HG02885 (cell line): ENCODE data around the gene CWF19L2.

Experiments
- ATAC-seq: cut with Tn5 transposase; IDR thresholded peaks from one replicate; pipeline ENCODE4 v1.9.1; 2021; ENCODE audit warnings: mild to moderate bottlenecking; ENCODE audit not compliant: unreplicated experiment, poor library complexity

CWF19L2 gene

DNA sequence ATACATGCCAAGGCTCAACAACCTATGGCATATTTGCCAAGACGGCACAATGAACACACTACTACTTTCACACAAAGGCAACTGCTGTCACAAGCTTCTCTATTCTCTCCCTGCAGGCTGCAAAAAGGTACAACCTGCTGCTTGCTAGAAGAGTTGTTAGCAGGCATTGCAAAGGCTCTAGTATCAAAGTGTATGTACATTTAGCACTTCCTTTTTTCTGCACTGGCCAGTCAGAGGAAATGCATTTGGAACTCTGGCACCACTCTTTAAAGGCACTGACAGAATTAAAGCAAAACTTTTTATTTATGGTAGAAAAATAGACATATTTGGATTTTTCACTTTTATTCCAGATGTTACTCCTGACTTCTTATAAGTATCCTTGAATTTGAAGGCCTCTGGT lies 125.9 kb downstream of the CWF19L2 start:
- no peak for ATAC-seq

DNA sequence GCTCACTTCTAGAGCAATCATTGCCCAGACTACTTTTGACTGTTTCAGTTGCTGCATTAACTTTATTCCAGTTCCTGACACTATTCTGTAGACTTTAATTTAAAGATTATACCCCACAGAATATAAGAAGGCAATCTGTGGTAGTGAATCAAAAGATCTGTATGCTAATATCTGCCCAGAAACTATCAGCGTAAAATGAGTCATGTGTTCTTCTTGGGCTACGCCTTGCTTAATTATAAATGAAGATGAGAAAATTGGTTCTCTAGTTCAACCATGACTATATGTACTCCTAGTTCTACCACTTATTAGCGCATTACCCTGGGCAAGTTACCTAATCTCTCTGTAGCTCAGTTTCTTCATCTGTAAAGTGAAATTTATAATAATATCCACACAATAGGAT lies 128.5 kb downstream of the CWF19L2 start:
- no peak for ATAC-seq

DNA sequence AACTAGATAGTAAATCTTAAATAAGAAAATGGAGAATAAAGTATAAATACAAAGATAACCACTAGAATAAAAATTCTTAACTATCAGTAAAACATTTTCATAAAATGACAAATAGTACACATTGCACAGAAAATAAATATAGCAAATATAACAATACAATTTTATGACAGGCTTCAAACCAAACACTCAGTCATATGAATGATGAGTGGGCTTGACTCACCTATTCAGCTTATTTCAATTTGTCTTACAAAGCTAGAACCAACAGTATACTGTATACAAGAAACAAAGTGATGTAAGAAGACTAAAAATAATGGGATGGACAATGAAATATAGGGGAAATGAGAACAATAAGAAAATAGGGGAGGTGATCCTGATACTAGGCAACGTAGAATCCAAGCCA lies 141.2 kb downstream of the CWF19L2 start:
- ATAC-seq: no peak

DNA sequence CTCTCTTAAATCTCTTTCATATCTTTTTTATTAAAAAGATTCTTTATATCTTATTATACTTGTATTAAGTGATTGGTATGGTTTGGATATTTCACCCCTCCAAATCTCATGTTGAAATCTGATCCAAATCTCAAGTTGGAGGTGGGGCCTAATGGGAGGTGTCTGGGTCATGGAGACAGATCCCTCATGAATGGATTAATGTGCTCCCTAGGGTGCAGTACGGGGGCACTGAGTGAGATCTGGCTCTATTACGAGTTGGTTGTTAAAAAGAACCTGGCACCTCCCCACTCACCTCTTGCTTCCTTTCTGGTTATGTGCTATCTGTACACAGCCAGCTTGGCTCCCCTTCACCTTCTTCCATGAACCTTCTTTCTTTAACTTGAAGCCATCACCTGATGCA lies 149.6 kb downstream of the CWF19L2 start:
- no peak for ATAC-seq

DNA sequence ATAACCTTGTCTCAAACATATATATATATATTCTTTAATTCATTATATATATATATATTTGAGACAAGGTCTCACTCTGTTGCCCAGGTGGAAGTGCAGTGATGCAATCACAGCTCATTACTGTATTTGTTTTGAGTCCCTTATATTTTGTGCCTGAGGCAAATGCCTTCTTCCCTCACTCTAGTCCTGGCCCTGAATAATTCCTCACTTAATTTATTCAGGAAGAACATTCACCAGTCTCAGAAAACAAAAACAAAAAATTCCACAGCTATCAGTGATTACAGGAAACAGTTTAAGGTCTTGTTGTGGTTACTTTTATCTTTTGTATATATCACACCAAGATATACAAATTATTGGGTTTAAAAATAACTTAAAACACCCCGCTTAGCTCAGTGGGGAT lies 155.7 kb downstream of the CWF19L2 start:
- ATAC-seq: no peak

DNA sequence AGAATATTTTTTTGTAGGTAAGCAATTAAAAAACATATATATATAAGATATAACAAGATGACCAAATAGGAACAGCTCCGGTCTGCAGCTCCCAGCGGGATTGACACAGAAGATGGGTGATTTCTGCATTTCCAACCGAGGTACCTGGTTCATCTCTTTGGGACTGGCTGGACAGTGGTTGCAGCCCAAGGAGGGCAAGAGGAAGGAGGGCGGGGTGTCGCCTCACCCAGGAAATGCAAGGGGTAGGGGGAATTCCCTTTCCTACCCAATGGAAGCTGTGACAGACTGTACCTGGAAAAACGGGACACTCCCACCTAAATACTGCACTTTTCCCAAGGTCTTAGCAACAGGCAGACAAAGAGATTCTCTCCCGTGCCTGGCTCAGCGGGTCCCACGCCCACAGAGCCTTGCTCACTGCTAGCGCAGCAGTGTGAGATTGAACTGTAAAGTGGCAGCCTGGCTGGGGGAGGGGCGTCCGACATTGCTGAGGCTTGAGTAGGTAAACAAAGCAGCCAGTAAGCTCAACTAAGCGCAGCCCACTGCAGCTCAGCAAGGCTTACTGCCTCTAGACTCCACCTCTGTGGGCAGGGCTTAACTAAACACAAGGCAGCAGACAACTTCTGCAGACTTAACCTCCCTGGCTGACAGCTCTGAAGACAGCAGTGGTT lies 163.8 kb downstream of the CWF19L2 start:
- no peak for ATAC-seq

DNA sequence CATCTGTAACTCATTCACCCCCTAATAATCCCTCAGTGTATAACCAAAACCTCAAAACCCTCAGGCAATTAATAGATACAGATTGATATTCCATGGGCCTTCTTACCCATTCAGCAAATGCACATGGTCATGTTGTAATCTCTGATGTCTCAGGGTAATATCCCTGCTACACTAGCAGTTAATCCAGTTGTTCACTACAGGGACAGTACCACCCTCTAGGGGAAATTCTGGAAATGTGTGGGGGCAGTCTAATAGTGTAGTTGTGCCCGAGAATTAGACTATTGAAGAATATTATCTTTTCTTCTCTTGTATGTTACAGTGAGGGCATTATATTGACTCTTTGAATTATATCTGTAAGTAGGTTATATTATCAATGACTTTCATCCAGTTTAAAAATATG lies 175.4 kb downstream of the CWF19L2 start:
- no peak for ATAC-seq
